ENCODE data around the gene CDK5RAP2.
A peak's percentile ranks its signal among the peaks of the same experiment; 100 is the strongest.

Gene CDK5RAP2

GRCh38 chr9:120396931-120397330 lies 183.0 kb downstream of the CDK5RAP2 start:
- no peak for TF ChIP-seq POLR2A (IDR thresholded peaks at IDR 0.05; ENCODE audit: extremely low read depth, insufficient read length)
- TF ChIP-seq MYC (IDR thresholded peaks at IDR 0.05; ENCODE audit: low read depth, low read length) = no peak
- TF ChIP-seq CTCF (IDR thresholded peaks at IDR 0.05; ENCODE audit: low read depth, low read length) = no peak
- TF ChIP-seq MAX (IDR thresholded peaks at IDR 0.05; ENCODE audit: low read depth, low read length) = no peak
- no peak overlapping the region for H3K4me3 ChIP-seq (ENCODE audit: low read depth, low read length)
- DNase-seq (ENCODE audit: low read depth) = no peak

GRCh38 chr9:120396418-120396817 lies 183.5 kb downstream of the CDK5RAP2 start:
- no peak for DNase-seq (ENCODE audit: low read depth)
- no peak overlapping the region for H3K4me3 ChIP-seq (ENCODE audit: low read depth, low read length)
- TF ChIP-seq MYC (IDR thresholded peaks at IDR 0.05; ENCODE audit: low read depth, low read length) (no peak), MAX (IDR thresholded peaks at IDR 0.05; ENCODE audit: low read depth, low read length) (no peak), POLR2A (IDR thresholded peaks at IDR 0.05; ENCODE audit: extremely low read depth, insufficient read length) (no peak), CTCF (IDR thresholded peaks at IDR 0.05; ENCODE audit: low read depth, low read length) (no peak)

- TF ChIP-seq POLR2A (IDR thresholded peaks at IDR 0.05; ENCODE audit: extremely low read depth, insufficient read length) (no peak), MAX (IDR thresholded peaks at IDR 0.05; ENCODE audit: low read depth, low read length) (no peak), CTCF (IDR thresholded peaks at IDR 0.05; ENCODE audit: low read depth, low read length) (no peak), MYC (IDR thresholded peaks at IDR 0.05; ENCODE audit: low read depth, low read length) (no peak)
- no peak overlapping the region for H3K4me3 ChIP-seq (ENCODE audit: low read depth, low read length)
- DNase-seq (ENCODE audit: low read depth) = peak; percentile 78
Observed at GRCh38 chr9:120395376-120395775, 184.6 kb downstream of the CDK5RAP2 start.

GRCh38 chr9:120394058-120394669 lies 185.8 kb downstream of the CDK5RAP2 start:
- TF ChIP-seq MYC (IDR thresholded peaks at IDR 0.05; ENCODE audit: low read depth, low read length) (no peak), MAX (IDR thresholded peaks at IDR 0.05; ENCODE audit: low read depth, low read length) (no peak), POLR2A (IDR thresholded peaks at IDR 0.05; ENCODE audit: extremely low read depth, insufficient read length) (no peak), CTCF (IDR thresholded peaks at IDR 0.05; ENCODE audit: low read depth, low read length) (no peak)
- no peak overlapping the region for H3K4me3 ChIP-seq (ENCODE audit: low read depth, low read length)
- DNase-seq (ENCODE audit: low read depth) = peak; percentile 93

- peak; percentile 22; the same call in 1 of the 2 replicates for TF ChIP-seq MAX (IDR thresholded peaks at IDR 0.05; ENCODE audit: low read depth, low read length)
- TF ChIP-seq CTCF (IDR thresholded peaks at IDR 0.05; ENCODE audit: low read depth, low read length) = no peak
- no peak for TF ChIP-seq POLR2A (IDR thresholded peaks at IDR 0.05; ENCODE audit: extremely low read depth, insufficient read length)
- no peak for TF ChIP-seq MYC (IDR thresholded peaks at IDR 0.05; ENCODE audit: low read depth, low read length)
- DNase-seq (ENCODE audit: low read depth) = peak; percentile 81
- no peak overlapping the region for H3K4me3 ChIP-seq (ENCODE audit: low read depth, low read length)
Observed at GRCh38 chr9:120393386-120394057, 186.4 kb downstream of the CDK5RAP2 start.

Data from NB4 (cell line).